GM23248 (cell line): Measurements from ENCODE around the gene CELSR2.

ENCODE experiments used
- EZH2 ChIP-seq: fragments of 200-600 bp; sonication (generic); IDR thresholded peaks from 2 replicates; pipeline ENCODE4 v1.6.1; 2018; ENCODE audit warnings: antibody characterized with exemption, mild to moderate bottlenecking; ENCODE audit not compliant: insufficient read depth, poor library complexity, severe bottlenecking
- EZH2phosphoT487 ChIP-seq: fragments of 200-600 bp; sonication (generic); IDR thresholded peaks from 2 replicates; pipeline ENCODE4 v1.6.1; 2018; ENCODE audit warnings: antibody characterized with exemption, moderate library complexity, mild to moderate bottlenecking, low read depth; ENCODE audit not compliant: insufficient read depth

- TF ChIP-seq EZH2phosphoT487 (no peak), EZH2 (no peak)
Observed at GRCh38 chr1:109240158-109241152, 8.9 kb upstream of the CELSR2 start.
